Breast epithelium (tissue), 4 donors: ENCODE measurements around the gene RNF167. TPM values are rescaled to one million over a fixed set of nuclear protein-coding genes. Genes with fewer than 3 reads are reported as not detected.

ENCODE experiments used
- DNase-seq, 2 donors: peaks; one replicate each; pipeline ENCODE4 v3.0.0-alpha.2; 2019; ENCODE audit warnings: low spot score in 2 of 2
- H3K27ac ChIP-seq, 2 donors: fragments of 200-600 bp; sonication (generic) in 1 of 2; one replicate each; pipeline ENCODE4 v1.5.1; 2016 to 2019; ENCODE audit warnings: mild to moderate bottlenecking in 1 of 2
- H3K27me3 ChIP-seq, 2 donors: fragments of 200-600 bp; sonication (generic) in 1 of 2; one replicate each; pipeline versions ENCODE4 v1.5.1 to v1.6.0; 2017 to 2019; ENCODE audit warnings: control low read depth in 1 of 2, mild to moderate bottlenecking in 1 of 2
- H3K36me3 ChIP-seq: fragments of 200-600 bp; one replicate; pipeline ENCODE4 v1.5.1; 2019
- H3K4me1 ChIP-seq, 2 donors: fragments of 200-600 bp; sonication (generic); one replicate each; pipeline ENCODE4 v1.5.1; 2016 to 2019; ENCODE audit warnings: control low read depth in 1 of 2
- H3K4me3 ChIP-seq, 3 donors: fragments of 200-600 bp; sonication (generic); 1 replicate in 2 of 3; 2 replicates in 1 of 3; pipeline ENCODE4 v1.5.1; 2016 to 2019; ENCODE audit warnings: mild to moderate bottlenecking in 3 of 3, moderate library complexity in 2 of 3
- H3K9me3 ChIP-seq, 2 donors: fragments of 200-600 bp; sonication (generic) in 1 of 2; one replicate each; pipeline ENCODE4 v1.5.1; 2016 to 2019; ENCODE audit warnings: control low read depth in 1 of 2
- CTCF ChIP-seq, 3 donors: fragments of 450-650 bp; IDR thresholded peaks; one replicate each; pipeline ENCODE4 v1.5.1; 2016 to 2017; ENCODE audit warnings: antibody characterized with exemption in 3 of 3, mild to moderate bottlenecking in 3 of 3, moderate library complexity in 3 of 3
- POLR2A ChIP-seq: fragments of 450-650 bp; IDR thresholded peaks from one replicate; pipeline ENCODE4 v1.6.1; 2016; ENCODE audit warnings: antibody characterized with exemption, mild to moderate bottlenecking, moderate library complexity
- POLR2AphosphoS5 ChIP-seq, 3 donors: sonication (generic); formaldehyde crosslinking; IDR thresholded peaks; one replicate each; pipeline ENCODE4 v1.6.1; 2017; ENCODE audit warnings: antibody characterized with exemption in 3 of 3
- intact Hi-C: fragments of 100-400 bp; cut with DNase I; formaldehyde crosslinking; loops from one replicate; pipeline ENCODE4 v1.15.1; 2023; ENCODE audit warnings: low total_unique reads
- total RNA-seq, 3 donors: library from RNA; depleted of rRNA; stranded (reverse); fragments of >200 nt; gene quantifications; one replicate each; pipeline ENCODE4 v1.1.0, GENCODE V29; 2016

RNF167 gene
- 10 to 100 TPM; 38.3 to 49.0 (median 38.7) TPM for total RNA-seq

GRCh38 chr17:4939796-4940554 is at the start of gene RNF167, which contains the start of gene SLC25A11:
RNF167 (plus strand) TSS chr17:4940268; CDS start chr17:4940910, 642 bp downstream.
SLC25A11 (minus strand) TSS chr17:4940046; CDS start chr17:4939910, 136 bp downstream.
- H3K27me3 ChIP-seq = no peaks in the 10 kb centered on the region
- TF ChIP-seq POLR2AphosphoS5 (IDR thresholded peaks at IDR 0.05) (peak; percentile 73 to 82 (median 76)), POLR2A (no peak), CTCF (IDR thresholded peaks at IDR 0.05) (no peak)
- peak within 1 kb of the TSS; percentile 97 for H3K27ac ChIP-seq
- intact Hi-C loops = no loop called here
- peak within 1 kb of the TSS; percentile 83 to 85 (median 83) for H3K4me3 ChIP-seq
- H3K9me3 ChIP-seq = no peaks in the 10 kb centered on the region
- H3K4me1 ChIP-seq = peaks cover 17 to 29% of the 10 kb centered on the region in 2 donors
- DNase-seq = peak; percentile 95 to 97
- no peaks in the 10 kb centered on the region for H3K36me3 ChIP-seq

GRCh38 chr17:4891411-4892410 is 48.4 kb upstream of the RNF167 start:
- no peak for DNase-seq
- no peak overlapping the region for H3K27ac ChIP-seq
- no peak overlapping the region for H3K4me3 ChIP-seq
- H3K4me1 ChIP-seq = no peaks in the 10 kb centered on the region
- TF ChIP-seq POLR2AphosphoS5 (IDR thresholded peaks at IDR 0.05) = no peak
- no peak for TF ChIP-seq CTCF (IDR thresholded peaks at IDR 0.05)
- TF ChIP-seq POLR2A = no peak
- H3K36me3 ChIP-seq = peaks cover 13% of the 10 kb centered on the region
- intact Hi-C loops = loop anchor here (5.0 kb wide), 1 partner anchor 104 kb away; the partner anchor contains the start of genes GLTPD2 and VMO1
- no peaks in the 10 kb centered on the region for H3K27me3 ChIP-seq
- H3K9me3 ChIP-seq = no peaks in the 10 kb centered on the region

GRCh38 chr17:4892499-4893221 is 47.4 kb upstream of the RNF167 start:
- Histone ChIP-seq H3K27ac (no peak overlapping the region), H3K36me3 (peaks cover 15% of the 10 kb centered on the region), H3K9me3 (no peaks in the 10 kb centered on the region), H3K4me1 (no peaks in the 10 kb centered on the region), H3K4me3 (no peak overlapping the region), H3K27me3 (no peaks in the 10 kb centered on the region)
- no peak for DNase-seq
- intact Hi-C loops = loop anchor here (5.0 kb wide), 1 partner anchor 105 kb away; the partner anchor contains the start of genes GLTPD2 and VMO1
- TF ChIP-seq CTCF (IDR thresholded peaks at IDR 0.05) (no peak), POLR2AphosphoS5 (IDR thresholded peaks at IDR 0.05) (no peak), POLR2A (no peak)

DNA sequence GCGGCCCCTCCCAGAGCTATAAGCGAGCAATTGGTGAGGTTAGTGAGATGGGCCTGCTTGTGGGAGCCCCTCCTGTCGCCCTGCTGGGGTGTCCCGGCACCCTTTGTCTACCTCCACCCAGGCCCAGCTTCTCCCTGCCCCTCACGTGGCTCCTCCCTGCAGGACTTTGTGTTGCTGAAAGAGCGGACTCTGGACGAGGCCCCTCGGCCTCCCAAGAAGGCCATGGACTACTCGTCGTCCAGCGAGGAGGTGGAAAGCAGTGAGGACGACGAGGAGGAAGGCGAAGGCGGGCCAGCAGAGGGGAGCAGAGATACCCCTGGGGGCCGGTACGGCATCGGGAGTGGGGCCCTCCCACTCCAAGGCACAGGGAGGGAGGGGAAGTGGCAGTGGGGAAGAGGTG is 46.8 kb upstream of the RNF167 start:
- H3K27ac ChIP-seq = no peak overlapping the region
- TF ChIP-seq POLR2A (no peak), POLR2AphosphoS5 (IDR thresholded peaks at IDR 0.05) (no peak), CTCF (IDR thresholded peaks at IDR 0.05) (no peak)
- H3K9me3 ChIP-seq = no peaks in the 10 kb centered on the region
- no peaks in the 10 kb centered on the region for H3K27me3 ChIP-seq
- no peaks in the 10 kb centered on the region for H3K4me1 ChIP-seq
- intact Hi-C loops = loop anchor here (5.0 kb wide), 1 partner anchor 106 kb away; the partner anchor contains the start of genes GLTPD2 and VMO1
- H3K36me3 ChIP-seq = peaks cover 15% of the 10 kb centered on the region
- H3K4me3 ChIP-seq = no peak overlapping the region
- DNase-seq = no peak
